SHP77 treated with DMSO at 0.1 percent for 48 hours (cell line): Measurements from ENCODE around the gene SYK.
"Not testable (repeated sequence)": the region's sequence is repeated elsewhere in the genome, so short reads cannot be mapped to it uniquely, and the experiment has no call there.

Experiments used
- DNase-seq: peaks from one replicate; lab custom pipeline; 2025; lab: John Stamatoyannopoulos, UW

SYK gene

DNA sequence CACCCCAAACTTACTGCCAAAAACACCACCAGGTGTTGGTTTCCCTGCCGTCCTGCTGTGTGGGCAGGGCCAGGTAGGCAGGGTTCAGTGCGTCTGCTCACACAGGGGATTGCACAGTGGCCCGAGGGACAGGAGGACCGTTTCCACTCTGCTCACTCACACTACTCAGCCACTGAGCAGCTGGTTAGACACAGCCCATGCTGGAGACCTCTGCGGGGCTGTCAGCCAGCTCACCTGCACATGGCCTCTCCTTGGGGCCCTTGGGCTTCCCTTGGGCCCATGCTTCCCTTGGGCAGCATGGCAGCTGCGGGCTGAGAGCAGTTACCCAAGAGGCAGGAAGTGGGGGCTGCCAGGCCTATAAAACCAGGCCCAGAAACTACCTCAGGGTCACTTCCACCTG lies 79.0 kb downstream of the SYK start:
- no peak for DNase-seq

DNA sequence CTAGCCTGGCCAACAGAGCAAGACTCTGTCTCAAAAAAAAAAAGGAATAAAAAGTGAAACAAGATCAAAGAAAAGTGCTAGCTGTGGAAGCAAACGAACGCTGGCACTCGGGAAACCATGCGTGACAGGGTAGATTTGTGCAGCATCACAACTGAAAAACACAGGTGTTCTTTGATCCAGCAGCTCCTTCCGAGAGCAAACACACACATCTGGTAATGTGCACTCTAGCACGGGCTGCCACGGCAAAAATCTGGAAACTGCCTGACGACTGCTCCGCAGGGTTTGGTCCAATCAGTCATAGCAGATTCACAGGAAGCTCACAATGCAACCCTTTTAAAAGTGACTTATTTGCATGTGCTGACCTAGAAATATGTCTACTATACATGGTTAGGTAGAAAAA lies 80.0 kb downstream of the SYK start:
- DNase-seq = no peak

DNA sequence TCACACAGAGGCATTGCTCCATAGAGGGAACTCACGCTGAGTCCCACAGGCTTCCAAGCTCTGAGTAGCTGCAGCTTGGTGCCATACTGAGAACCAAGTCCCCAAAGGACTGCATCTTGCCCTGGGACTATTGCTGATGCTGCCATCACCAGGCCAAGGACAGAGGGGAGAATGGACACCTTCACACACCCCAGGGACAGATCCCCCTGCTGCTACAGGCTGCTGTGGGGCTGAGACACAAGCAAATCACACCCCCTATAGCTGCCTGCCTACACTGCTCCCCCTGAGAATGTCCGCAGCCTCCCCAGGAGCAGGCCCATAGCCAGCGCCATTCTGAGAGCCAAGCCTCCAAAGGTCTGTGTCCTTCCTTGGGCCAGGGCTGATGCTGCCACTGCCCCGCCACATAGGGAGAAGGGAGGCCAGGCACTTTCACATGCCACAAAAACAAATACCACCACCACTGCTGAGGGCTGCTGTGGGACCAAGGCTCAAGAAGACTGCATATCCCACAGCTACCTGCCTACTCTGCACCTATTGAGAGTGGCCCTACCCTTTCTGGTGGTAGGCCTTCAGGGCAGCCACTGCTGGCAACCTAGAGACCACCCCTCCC lies 81.5 kb downstream of the SYK start:
- no peak for DNase-seq

- DNase-seq = no peak
Observed at GRCh38 chr9:90883661-90884060, 82.0 kb downstream of the SYK start.

DNA sequence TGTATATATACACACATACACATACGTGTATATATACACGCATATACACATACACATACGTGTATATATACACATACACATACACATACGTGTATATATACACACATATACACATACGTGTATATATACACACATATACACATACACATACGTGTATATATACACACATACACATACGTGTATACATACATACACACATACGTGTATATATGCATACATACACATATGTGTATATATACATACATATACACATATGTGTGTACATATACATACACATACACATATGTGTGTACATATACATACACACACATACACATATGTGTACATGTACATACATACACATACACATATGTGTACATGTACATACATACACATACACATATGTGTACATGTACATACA lies 82.6 kb downstream of the SYK start:
- no peak for DNase-seq

- not testable (repeated sequence) for DNase-seq
Observed at GRCh38 chr9:90886868-90887267, 85.2 kb downstream of the SYK start.

GRCh38 chr9:90888941-90889340 lies 87.3 kb downstream of the SYK start:
- DNase-seq = no peak

- no peak for DNase-seq
Observed at GRCh38 chr9:90890146-90890810, 88.7 kb downstream of the SYK start.

DNA sequence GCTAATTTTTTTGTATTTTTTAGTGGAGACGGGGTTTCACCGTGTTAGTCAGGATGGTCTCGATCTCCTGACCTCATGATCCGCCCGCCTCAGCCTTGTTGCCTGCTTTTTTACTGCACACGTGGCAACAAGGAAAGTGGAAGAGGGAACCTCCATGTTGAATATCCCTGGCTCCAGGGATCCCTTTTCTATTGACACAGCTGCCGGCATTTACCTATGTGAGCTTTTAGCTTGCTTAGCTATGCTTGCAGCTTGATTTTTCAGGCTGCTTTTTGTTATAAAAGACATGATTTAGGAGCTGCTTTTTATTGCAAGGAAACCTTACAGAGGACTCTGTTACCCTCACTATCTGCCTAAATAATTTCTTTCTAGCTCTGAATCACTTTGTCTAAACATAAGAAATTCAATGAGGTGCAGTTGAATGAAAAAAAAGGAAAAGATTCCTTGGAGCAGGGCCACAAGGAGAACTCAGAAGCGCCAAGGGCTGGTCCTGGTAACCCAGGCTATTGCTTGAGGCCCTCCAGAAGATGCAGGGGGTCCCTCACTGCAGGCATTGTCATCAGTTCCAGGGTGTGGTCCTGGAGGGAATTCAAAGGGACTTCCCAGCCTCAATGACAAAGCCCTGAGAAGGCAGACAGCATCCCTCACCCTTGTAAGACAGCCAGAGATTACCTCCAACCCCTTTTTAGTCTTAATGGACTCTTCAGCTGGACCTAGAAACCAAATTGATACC lies 89.9 kb downstream of the SYK start:
- peak; percentile 62 for DNase-seq

DNA sequence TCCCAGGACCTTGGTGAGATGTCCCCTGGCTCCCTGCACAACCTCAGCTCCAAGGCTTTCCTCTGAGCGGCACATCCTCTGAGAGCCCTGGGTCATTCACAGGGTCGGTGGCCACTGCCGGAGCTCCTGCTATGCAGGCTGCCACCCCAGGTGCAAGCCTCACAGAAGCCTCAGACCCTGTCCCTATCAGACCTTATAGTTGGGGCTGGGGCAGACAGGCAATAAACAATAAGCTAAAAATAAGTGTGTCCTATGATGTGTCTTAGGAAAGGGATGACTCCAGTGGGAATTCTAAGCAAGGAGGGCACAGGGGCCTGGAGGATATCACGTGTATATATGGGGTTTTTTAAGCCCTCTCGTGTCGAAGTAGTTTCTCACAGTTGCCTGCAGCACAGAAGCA lies 91.3 kb downstream of the SYK start:
- DNase-seq = no peak

DNA sequence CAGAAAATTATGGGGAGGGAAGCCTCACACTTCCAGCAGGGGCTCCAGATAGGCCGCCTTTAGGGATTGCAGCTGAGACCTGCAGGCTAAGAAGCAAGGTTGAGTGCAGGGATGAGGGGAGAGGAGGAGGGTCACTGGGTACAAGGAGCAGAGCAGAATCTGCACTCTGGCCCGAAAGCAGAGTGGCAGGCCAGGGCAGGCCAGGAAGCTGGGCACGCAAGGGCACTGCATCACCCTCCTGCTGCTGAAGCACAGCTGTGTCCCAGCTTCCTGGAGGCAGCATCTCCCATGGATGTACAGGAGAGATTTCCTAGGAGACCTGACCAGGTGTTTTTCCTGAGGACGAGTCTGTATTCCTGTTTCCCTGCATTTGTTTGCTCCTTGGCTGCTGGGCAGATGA lies 92.1 kb downstream of the SYK start:
- no peak for DNase-seq

DNA sequence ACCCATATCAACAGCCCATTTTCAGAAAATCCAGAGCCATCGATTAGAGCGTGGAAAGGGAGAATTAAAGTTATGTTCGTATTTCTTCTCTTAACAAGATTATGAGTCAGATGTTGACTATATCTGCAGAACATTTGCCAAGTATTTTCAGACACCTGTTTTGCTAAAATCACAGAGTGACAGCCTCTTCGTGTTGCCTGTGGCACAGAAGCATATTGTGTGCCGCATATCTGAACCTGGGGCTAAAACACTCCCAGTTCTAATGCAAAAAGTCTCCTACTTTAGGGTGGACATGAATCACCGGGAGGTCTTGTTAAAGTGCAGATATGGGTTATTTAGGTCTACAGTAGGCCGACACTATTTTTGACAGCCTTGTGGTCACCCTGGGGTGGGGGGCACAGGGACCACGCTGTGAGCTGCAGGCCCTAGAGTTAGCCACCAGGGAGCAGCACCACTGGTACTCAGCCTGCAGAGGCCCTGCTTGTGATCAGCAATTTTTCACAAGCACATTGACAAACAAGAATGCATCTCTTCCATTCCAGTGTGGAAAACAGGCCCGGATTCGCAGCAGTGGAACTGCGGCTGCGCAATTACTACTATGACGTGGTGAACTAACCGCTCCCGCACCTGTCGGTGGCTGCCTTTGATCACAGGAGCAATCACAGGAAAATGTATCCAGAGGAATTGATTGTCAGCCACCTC lies 93.5 kb downstream of the SYK start:
- no peak for DNase-seq

GRCh38 chr9:90895786-90896185 lies 94.2 kb downstream of the SYK start:
- no peak for DNase-seq

DNA sequence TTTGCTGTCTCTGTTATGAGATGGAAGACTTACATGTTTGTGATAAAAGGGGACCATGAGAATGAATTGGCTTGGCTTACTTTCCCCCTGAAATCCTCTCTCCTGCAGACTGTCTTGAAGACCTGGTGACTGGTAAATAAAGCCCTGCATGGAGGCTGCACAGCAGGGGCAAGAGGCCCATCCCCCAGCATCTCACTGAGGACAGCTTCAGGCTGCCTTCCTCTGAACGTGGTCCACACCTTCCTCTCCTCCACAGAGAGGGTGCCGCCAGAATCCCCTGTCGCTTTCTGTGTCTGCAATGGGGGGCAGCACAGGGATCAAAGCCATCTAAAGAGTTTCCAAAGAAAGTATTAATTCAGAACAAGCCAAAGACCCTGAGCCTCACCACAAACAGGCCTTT lies 94.6 kb downstream of the SYK start:
- DNase-seq = no peak

DNA sequence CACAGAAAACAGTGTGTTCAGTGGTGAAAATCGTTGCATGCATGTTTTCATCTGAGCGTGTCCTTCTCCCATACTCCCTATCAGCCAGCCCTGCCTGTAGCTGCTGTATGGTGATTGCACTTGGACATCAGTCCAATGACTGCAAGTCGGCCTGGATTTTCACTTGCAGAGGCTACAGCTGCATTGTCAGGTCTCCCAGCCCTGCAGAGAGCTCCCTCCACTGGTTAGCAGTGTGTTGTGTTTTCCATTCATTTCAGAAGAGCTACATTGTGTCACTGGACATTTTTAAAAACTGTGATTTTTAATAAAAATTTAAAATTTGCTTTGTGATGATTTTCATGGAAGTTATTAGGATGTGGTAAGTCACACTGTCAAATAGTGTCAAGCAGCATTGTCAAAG lies 96.6 kb downstream of the SYK start:
- no peak for DNase-seq

- DNase-seq = no peak
Observed at GRCh38 chr9:90899287-90899686, 97.7 kb downstream of the SYK start.

DNA sequence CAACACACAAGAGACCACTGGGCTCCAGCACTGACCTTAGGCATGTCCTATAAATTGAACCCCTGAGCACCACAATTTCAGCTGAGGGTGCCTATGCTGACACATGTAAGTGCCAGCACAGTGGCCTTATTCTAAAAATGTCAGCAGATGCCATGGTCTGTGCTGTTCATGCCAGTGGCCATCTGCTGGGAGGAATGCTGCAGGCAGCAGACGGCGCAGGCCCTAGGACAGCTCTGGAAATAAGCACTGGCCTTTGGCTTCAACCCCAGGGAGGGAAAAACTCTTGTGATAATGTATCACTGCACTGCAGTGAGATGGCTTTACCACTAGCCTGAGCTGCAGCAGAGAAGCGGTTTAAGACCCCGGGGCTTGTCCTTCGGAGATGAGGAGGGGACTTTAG lies 98.5 kb downstream of the SYK start:
- DNase-seq = no peak

DNA sequence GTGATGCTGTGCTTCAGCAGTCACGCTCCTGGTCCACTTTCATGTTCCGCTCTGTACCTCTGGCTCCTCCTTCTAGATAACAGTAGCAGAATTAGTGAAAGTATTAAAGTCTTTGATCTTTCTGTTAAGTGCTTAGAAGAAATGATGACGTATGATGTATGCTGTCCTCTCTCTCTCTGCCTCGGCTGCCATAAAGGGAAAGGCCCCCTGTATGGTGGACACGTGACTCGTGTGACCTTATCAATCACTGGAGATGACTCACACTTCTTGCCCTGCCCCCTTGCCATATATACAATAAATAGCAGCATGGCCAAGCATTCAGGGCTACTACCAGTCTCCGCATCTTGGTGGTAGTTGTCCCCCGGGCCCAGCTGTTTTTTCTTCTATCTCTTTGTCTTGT lies 100.3 kb downstream of the SYK start:
- no peak for DNase-seq

GRCh38 chr9:90903766-90904424 lies 102.3 kb downstream of the SYK start:
- no peak for DNase-seq

DNA sequence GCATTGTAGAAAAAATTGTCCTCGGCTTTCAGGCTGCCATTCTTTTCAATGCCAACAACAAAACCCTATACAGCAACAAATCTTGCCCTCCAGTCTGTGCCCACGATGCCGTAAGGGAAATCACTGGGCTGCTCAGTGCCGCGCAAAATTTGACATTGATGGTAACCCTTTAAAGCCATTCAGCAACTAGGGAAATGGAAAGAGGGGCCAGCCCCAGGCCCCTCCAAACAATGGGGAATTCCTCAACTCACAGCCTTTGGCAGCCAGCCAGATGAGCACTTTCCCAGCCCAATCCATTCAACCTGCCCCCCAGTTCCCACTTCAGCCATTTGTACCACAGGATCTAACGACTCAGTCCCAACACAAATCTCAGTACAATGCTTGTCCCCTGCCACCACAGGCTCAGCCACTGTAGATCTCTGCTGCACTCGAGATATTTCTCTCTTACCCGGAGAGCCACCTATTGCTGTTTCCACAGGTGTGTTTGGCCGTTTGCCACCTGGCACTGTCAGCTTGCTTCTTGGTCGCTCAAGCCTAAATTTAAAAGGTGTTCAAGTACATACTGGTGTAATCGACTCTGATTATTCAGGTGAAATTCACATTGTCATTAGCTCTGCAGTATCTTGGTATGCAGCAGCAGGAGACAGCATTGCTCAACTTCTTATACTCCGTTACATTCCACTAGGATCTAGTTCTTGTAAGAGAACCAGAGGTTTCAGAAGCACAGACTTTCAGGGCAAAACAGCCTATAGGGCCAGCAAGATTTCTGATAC lies 103.3 kb downstream of the SYK start:
- DNase-seq = no peak

DNA sequence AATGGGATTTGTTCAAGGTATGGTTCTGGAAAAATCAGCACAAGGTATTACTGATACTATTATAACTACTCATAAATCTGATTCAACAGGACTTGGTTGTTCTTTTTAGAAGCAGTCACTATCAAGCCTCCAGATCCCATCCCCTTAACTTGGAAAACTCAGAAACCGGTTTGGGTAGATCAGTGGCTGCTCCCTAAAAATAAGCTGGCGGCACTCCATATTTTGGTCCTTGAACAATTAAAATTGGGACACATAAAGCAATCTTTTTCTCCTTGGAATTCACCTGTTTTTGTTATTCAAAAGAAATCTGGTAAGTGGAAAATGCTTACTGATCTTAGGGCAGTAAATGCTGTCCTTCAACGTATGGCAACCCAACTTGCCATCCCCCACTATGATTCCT lies 104.2 kb downstream of the SYK start:
- DNase-seq = no peak
